GM12878 (cell line): ENCODE measurements around the gene TP63. TPM values are rescaled to one million over a fixed set of nuclear protein-coding genes. Genes with fewer than 3 reads are reported as not detected.

Experiments used
- ATAC-seq: fragments of 200-7000 bp; cut with Tn5 transposase; 3 replicates; pipeline ENCODE4 v1.9.1; 2020; ENCODE audit warnings: mild to moderate bottlenecking, moderate library complexity
- BruUV-seq: library from RNA; stranded (reverse); fragments of 400-500 nt; replicated peaks from 2 replicates; lab custom pipeline; 2021; lab: Mats Ljungman, UMichigan
- CTCF ChIA-PET: fragments of 300-600 bp; sonication (Branson Sonifier 250); formaldehyde crosslinking; extraction: SDS; loops from one replicate; lab custom pipeline; 2021; ENCODE audit warnings: inconsistent platforms; lab: Yijun Ruan, JAX
- POLR2A ChIA-PET: fragments of 350-600 bp; formaldehyde crosslinking; extraction: SDS; loops from one replicate; lab custom pipeline; 2021; ENCODE audit warnings: inconsistent platforms; lab: Charles Lee
- RAD21 ChIA-PET: fragments of 300-600 bp; sonication (Branson Sonifier 250); formaldehyde crosslinking; loops from one replicate; lab custom pipeline; 2023; ENCODE audit warnings: antibody characterized with exemption; ENCODE audit not compliant: unreplicated experiment; lab: Charles Lee
- SMC1A ChIA-PET: fragments of 300-600 bp; sonication (Branson Sonifier 250); formaldehyde crosslinking; loops from one replicate; lab custom pipeline; 2023; ENCODE audit not compliant: unreplicated experiment, uncharacterized antibody; lab: Charles Lee
- DNase-seq: peaks from one replicate; pipeline ENCODE4 v3.0.0-alpha.2; 2011; ENCODE audit warnings: low read depth, low spot score
- FAIRE-seq: peaks from 3 replicates; lab custom pipeline; 2011; peaks lifted over from hg19 to GRCh38; lab: Jason Lieb, UNC
- H2AFZ ChIP-seq: 2 replicates; pipeline ENCODE4 v1.6.0; 2011; ENCODE audit warnings: low read depth, low read length, control low read depth; ENCODE audit not compliant: control insufficient read depth
- H3K27ac ChIP-seq: 2 replicates; pipeline ENCODE4 v1.5.1; 2011; ENCODE audit warnings: control low read depth; ENCODE audit not compliant: control insufficient read depth, insufficient read depth
- H3K27me3 ChIP-seq, 2 experiments: replicated peaks in 1 of 2; 2 replicates each; pipeline versions ENCODE4 v1.6.0 to v1.6.1; 2011; ENCODE audit warnings: low read length in 1 of 2; ENCODE audit not compliant: control insufficient read depth in 2 of 2, insufficient read depth in 2 of 2
- H3K36me3 ChIP-seq, 2 experiments: 2 replicates each; pipeline ENCODE4 v1.5.1; 2011; ENCODE audit warnings: low read length in 1 of 2; ENCODE audit not compliant: control insufficient read depth in 2 of 2, insufficient read depth in 2 of 2
- H3K4me1 ChIP-seq: 2 replicates; pipeline ENCODE4 v1.6.1; 2011; ENCODE audit warnings: mild to moderate bottlenecking, low read length, moderate library complexity, mixed read lengths; ENCODE audit not compliant: control insufficient read depth, insufficient read depth
- H3K4me2 ChIP-seq: 2 replicates; pipeline ENCODE4 v1.6.0; 2011; ENCODE audit warnings: control low read depth; ENCODE audit not compliant: control insufficient read depth, insufficient read depth
- H3K4me3 ChIP-seq: fragments of 200-600 bp; sonication (generic); 2 replicates; pipeline ENCODE4 v1.5.1; 2016
- H3K79me2 ChIP-seq: 2 replicates; pipeline ENCODE4 v1.6.0; 2011; ENCODE audit warnings: low read length; ENCODE audit not compliant: control insufficient read depth, insufficient read depth
- H3K9ac ChIP-seq: 2 replicates; pipeline ENCODE4 v1.8.0; 2011; ENCODE audit warnings: low read length, control low read depth, mixed read lengths; ENCODE audit not compliant: control insufficient read depth, insufficient read depth
- H3K9me3 ChIP-seq: replicated peaks from 3 replicates; pipeline ENCODE4 v1.5.1; 2011; ENCODE audit warnings: mild to moderate bottlenecking, low read length; ENCODE audit not compliant: control insufficient read depth, insufficient read depth
- H4K20me1 ChIP-seq: 2 replicates; pipeline ENCODE4 v1.6.0; 2011; ENCODE audit not compliant: control insufficient read depth, insufficient read depth
- CBX3 ChIP-seq: fragments of 200-600 bp; sonication (generic); IDR thresholded peaks from 2 replicates; pipeline ENCODE4 v1.6.1; 2016; ENCODE audit warnings: low read depth, borderline replicate concordance
- ETV6 ChIP-seq, 2 experiments: fragments of 450-650 bp in 1 of 2; IDR thresholded peaks in 1 of 2; conservative IDR thresholded peaks in 1 of 2; 2 replicates each; pipeline ENCODE4 v1.6.1; 2014; ENCODE audit warnings: antibody characterized with exemption in 1 of 2, borderline replicate concordance in 1 of 2, low read depth in 1 of 2, mild to moderate bottlenecking in 1 of 2, moderate library complexity in 1 of 2
- IRF4 ChIP-seq: IDR thresholded peaks from 2 replicates; pipeline ENCODE4 v1.6.1; 2011; ENCODE audit warnings: low read depth, low read length
- KAT2A ChIP-seq: conservative IDR thresholded peaks from 2 replicates; pipeline ENCODE4 v1.6.1; 2011; ENCODE audit warnings: low read depth, low read length; ENCODE audit not compliant: control insufficient read depth
- KDM1A ChIP-seq: fragments of 200-600 bp; sonication (generic); IDR thresholded peaks from 2 replicates; pipeline ENCODE4 v1.6.1; 2016; ENCODE audit warnings: borderline replicate concordance
- RAD51 ChIP-seq: fragments of 450-650 bp; IDR thresholded peaks from 2 replicates; pipeline ENCODE4 v1.6.1; 2016; ENCODE audit warnings: moderate library complexity, mild to moderate bottlenecking, inconsistent platforms
- SP1 ChIP-seq: IDR thresholded peaks from one replicate; pipeline ENCODE4 v1.6.1; 2011; ENCODE audit warnings: low read depth, low read length
- TAF1 ChIP-seq: IDR thresholded peaks from 2 replicates; pipeline ENCODE4 v1.6.1; 2011; ENCODE audit warnings: mild to moderate bottlenecking, low read depth, low read length, borderline replicate concordance
- WGBS: methylation state at CpG from one replicate; pipeline ENCODE4 v1.1.6; 2016; ENCODE audit warnings: low lambda C conversion rate; ENCODE audit not compliant: insufficient replicate concordance, insufficient coverage; ENCODE audit errors: missing lambda C conversion rate; 5-methylcytosine and 5-hydroxymethylcytosine counted together
- in situ Hi-C: fragments of 300-500 bp; cut with MboI; formaldehyde crosslinking; loops from 9 replicates; pipeline ENCODE4 v1.14.3; 2018; ENCODE audit warnings: mixed read lengths
- intact Hi-C: fragments of 100-400 bp; cut with micrococcal nuclease; formaldehyde crosslinking; loops from one replicate; pipeline ENCODE4 v1.14.2; 2022; ENCODE audit not compliant: unreplicated experiment
- polyA plus RNA-seq, 11 experiments: library from polyadenylated mRNA; depleted of rRNA in 4 of 11; unstranded in 6 of 11; stranded (reverse) in 5 of 11; fragments of >200 nt; fragmentation: Nextera tagmentation in 4 of 11; fragmentation: Illumina TruSeq in 1 of 11; extraction: Ambion mirVana in 4 of 11; extraction: Trizol in 1 of 11; gene quantifications; 1 replicate in 1 of 11; 2 replicates in 10 of 11; pipeline versions ENCODE4 v1.2.1 to v1.2.3, GENCODE V29; 2011 to 2016; ENCODE audit warnings: inconsistent platforms in 2 of 11, missing spikeins in 2 of 11, low read depth in 1 of 11
- total RNA-seq, 4 experiments: library from RNA; depleted of rRNA in 3 of 4; stranded (reverse); fragments of >200 nt in 3 of 4; fragmentation: Illumina TruSeq in 1 of 4; extraction: Trizol in 1 of 4; gene quantifications; 2 replicates each; pipeline versions ENCODE4 v1.2.1 to v1.2.3, GENCODE V29; 2013 to 2021
- TF ChIP-seq, protein P1 (sequence below): IDR thresholded peaks from 2 replicates; pipeline ENCODE4 v1.6.1; 2012; ENCODE audit warnings: improper control_type of control experiment, low read depth, low read length; ENCODE audit not compliant: insufficient replicate concordance

The TP63 gene
- total and polyA plus RNA-seq, 10 of the 15 experiments (the other 5 are each of a cell fraction or from before 2014, with no cell fraction given) = 1.4 to 10.8 (median 6.2) TPM

DNA sequence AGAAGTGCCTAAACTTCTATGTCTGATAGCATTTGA is at the start of gene TP63 (continued):
- TF ChIP-seq KAT2A (no peak), CBX3 (no peak)
- TF ChIP-seq, all 136 proteins: peak for 0

DNA sequence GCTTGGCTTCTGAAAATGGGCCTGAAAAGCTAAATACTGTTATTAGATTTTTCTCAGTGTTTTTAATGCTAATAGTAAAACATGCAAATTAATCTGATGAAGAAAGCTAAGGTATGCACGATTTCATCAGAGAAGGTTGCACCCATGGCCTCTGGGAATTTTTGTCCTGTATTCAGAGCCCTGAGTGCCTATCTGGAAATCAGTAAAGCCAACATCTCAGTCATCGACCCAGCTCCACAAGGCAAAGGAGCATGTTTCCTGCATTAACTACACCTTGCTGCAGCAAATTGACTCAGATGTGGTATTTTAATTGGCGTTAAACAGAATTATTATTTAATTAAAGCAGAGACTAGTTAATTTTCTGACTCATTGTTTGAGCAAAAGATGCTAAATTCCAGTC is 49.0 kb upstream of the TP63 start:
- ChIA-PET RAD21 (no interaction called here), POLR2A (no interaction called here), SMC1A (interaction anchor here (7.5 kb wide), 1 partner anchor 8 kb away, joined by 58 read pairs; no protein-coding TSS in a partner anchor), CTCF (interaction anchor here (1.8 kb wide), 1 partner anchor 10 kb away, joined by 4 read pairs; no protein-coding TSS in a partner anchor)
- Histone ChIP-seq H3K79me2 (no peaks in the 10 kb centered on the region), H3K9me3 (no peaks in the 10 kb centered on the region; the same call in 2 of the 3 replicates), H3K4me3 (no peak overlapping the region), H4K20me1 (no peaks in the 10 kb centered on the region), H3K36me3 (no peaks in the 10 kb centered on the region), H2AFZ (no peak overlapping the region), H3K4me1 (peaks cover 14% of the 10 kb centered on the region), H3K9ac (no peak overlapping the region), H3K4me2 (no peak overlapping the region), H3K27me3 (no peaks in the 10 kb centered on the region), H3K27ac (no peak overlapping the region)
- BruUV-seq = no TSS peak
- DNase-seq = no peak
- no peak for TF ChIP-seq RAD51
- no peak for TF ChIP-seq KDM1A
- TF ChIP-seq IRF4 = no peak
- TF ChIP-seq ETV6 (conservative IDR thresholded peaks at IDR 0.05 in 1 of 2, IDR thresholded peaks at IDR 0.05 in 1 of 2; ENCODE audit: borderline replicate concordance in 1 of 2, low read depth in 1 of 2) = no peak
- no peak for TF ChIP-seq TAF1
- TF ChIP-seq, protein P1, sequence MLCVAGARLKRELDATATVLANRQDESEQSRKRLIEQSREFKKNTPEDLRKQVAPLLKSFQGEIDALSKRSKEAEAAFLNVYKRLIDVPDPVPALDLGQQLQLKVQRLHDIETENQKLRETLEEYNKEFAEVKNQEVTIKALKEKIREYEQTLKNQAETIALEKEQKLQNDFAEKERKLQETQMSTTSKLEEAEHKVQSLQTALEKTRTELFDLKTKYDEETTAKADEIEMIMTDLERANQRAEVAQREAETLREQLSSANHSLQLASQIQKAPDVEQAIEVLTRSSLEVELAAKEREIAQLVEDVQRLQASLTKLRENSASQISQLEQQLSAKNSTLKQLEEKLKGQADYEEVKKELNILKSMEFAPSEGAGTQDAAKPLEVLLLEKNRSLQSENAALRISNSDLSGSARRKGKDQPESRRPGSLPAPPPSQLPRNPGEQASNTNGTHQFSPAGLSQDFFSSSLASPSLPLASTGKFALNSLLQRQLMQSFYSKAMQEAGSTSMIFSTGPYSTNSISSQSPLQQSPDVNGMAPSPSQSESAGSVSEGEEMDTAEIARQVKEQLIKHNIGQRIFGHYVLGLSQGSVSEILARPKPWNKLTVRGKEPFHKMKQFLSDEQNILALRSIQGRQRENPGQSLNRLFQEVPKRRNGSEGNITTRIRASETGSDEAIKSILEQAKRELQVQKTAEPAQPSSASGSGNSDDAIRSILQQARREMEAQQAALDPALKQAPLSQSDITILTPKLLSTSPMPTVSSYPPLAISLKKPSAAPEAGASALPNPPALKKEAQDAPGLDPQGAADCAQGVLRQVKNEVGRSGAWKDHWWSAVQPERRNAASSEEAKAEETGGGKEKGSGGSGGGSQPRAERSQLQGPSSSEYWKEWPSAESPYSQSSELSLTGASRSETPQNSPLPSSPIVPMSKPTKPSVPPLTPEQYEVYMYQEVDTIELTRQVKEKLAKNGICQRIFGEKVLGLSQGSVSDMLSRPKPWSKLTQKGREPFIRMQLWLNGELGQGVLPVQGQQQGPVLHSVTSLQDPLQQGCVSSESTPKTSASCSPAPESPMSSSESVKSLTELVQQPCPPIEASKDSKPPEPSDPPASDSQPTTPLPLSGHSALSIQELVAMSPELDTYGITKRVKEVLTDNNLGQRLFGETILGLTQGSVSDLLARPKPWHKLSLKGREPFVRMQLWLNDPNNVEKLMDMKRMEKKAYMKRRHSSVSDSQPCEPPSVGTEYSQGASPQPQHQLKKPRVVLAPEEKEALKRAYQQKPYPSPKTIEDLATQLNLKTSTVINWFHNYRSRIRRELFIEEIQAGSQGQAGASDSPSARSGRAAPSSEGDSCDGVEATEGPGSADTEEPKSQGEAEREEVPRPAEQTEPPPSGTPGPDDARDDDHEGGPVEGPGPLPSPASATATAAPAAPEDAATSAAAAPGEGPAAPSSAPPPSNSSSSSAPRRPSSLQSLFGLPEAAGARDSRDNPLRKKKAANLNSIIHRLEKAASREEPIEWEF = no peak
- no peak for TF ChIP-seq SP1
- 95% methylated on average over 3 of the region's 3 CpGs for WGBS
- in situ Hi-C loops (no loop called here), intact Hi-C loops (no loop called here)
- no peak for FAIRE-seq
- no peak for ATAC-seq
